Nephron progenitor cell (in vitro differentiated cells): Measurements from ENCODE around the gene NDUFS2.

Source experiments
- DNase-seq: peaks from one replicate; pipeline ENCODE4 v3.0.0; 2021
- H3K27ac Mint-ChIP-seq: 2 replicates; pipeline ENCODE4 v1.8.0; 2021; ENCODE audit warnings: mild to moderate bottlenecking, moderate library complexity, mixed read lengths
- H3K27me3 Mint-ChIP-seq: 2 replicates; pipeline ENCODE4 v1.8.0; 2021; ENCODE audit warnings: mild to moderate bottlenecking, low read depth, mixed read lengths; ENCODE audit not compliant: poor library complexity
- H3K36me3 Mint-ChIP-seq: 2 replicates; pipeline ENCODE4 v1.8.0; 2021; ENCODE audit warnings: low read depth, mixed read lengths
- H3K4me1 Mint-ChIP-seq: 2 replicates; pipeline ENCODE4 v1.8.0; 2021; ENCODE audit warnings: mixed read lengths
- H3K4me3 Mint-ChIP-seq: 2 replicates; pipeline ENCODE4 v1.8.0; 2021; ENCODE audit warnings: mild to moderate bottlenecking, moderate library complexity, mixed read lengths
- H3K9me3 Mint-ChIP-seq: 2 replicates; pipeline ENCODE4 v1.8.0; 2021; ENCODE audit warnings: mild to moderate bottlenecking, moderate library complexity, mixed read lengths
- CTCF ChIP-seq: fragments of 200-600 bp; sonication (generic); IDR thresholded peaks from 2 replicates; pipeline ENCODE4 v1.5.0; 2021; ENCODE audit warnings: antibody characterized with exemption

Gene NDUFS2

GRCh38 chr1:161159087-161159912 is 42.9 kb upstream of the NDUFS2 start, which contains the start of gene USP21:
Gene USP21 (plus strand): TSS chr1:161159500. CDS start chr1:161160641, 1,141 bp downstream.
- peaks cover 58% of the 10 kb centered on the region for H3K36me3 Mint-ChIP-seq
- peaks cover 2% of the 10 kb centered on the region for H3K27me3 Mint-ChIP-seq
- no peaks in the 10 kb centered on the region for H3K9me3 Mint-ChIP-seq
- peaks cover 70% of the 10 kb centered on the region for H3K4me1 Mint-ChIP-seq
- peak within 1 kb of the TSS; percentile 89 for H3K4me3 Mint-ChIP-seq
- peak; percentile 97 for DNase-seq
- no peak for TF ChIP-seq CTCF
- H3K27ac Mint-ChIP-seq = peak within 1 kb of the TSS; percentile 98

- TF ChIP-seq CTCF = no peak
- peak overlapping the region; percentile 89 for H3K4me3 Mint-ChIP-seq
- no peak overlapping the region for H3K27ac Mint-ChIP-seq
- DNase-seq = no peak
- H3K27me3 Mint-ChIP-seq = peaks cover 2% of the 10 kb centered on the region
- H3K9me3 Mint-ChIP-seq = no peaks in the 10 kb centered on the region
- peaks cover 60% of the 10 kb centered on the region for H3K36me3 Mint-ChIP-seq
- peaks cover 69% of the 10 kb centered on the region for H3K4me1 Mint-ChIP-seq
These were observed 42.3 kb upstream of the NDUFS2 start for GRCh38 chr1:161159913-161160243.

GRCh38 chr1:161160671-161161145 is 41.5 kb upstream of the NDUFS2 start:
- Mint-ChIP-seq H3K36me3 (peaks cover 55% of the 10 kb centered on the region), H3K9me3 (no peaks in the 10 kb centered on the region), H3K4me3 (peak overlapping the region; percentile 89), H3K27me3 (peaks cover 2% of the 10 kb centered on the region), H3K4me1 (peaks cover 69% of the 10 kb centered on the region), H3K27ac (peak overlapping the region; percentile 73)
- TF ChIP-seq CTCF = no peak
- no peak for DNase-seq

GRCh38 chr1:161161652-161162051 is 40.5 kb upstream of the NDUFS2 start:
- Mint-ChIP-seq H3K4me1 (peaks cover 72% of the 10 kb centered on the region), H3K27ac (no peak overlapping the region), H3K9me3 (no peaks in the 10 kb centered on the region), H3K27me3 (peaks cover 2% of the 10 kb centered on the region), H3K4me3 (no peak overlapping the region), H3K36me3 (peaks cover 53% of the 10 kb centered on the region)
- TF ChIP-seq CTCF = no peak
- DNase-seq = no peak

GRCh38 chr1:161162052-161162451 is 40.1 kb upstream of the NDUFS2 start:
- Mint-ChIP-seq H3K4me1 (peaks cover 76% of the 10 kb centered on the region), H3K36me3 (peaks cover 50% of the 10 kb centered on the region), H3K27ac (no peak overlapping the region), H3K4me3 (peak overlapping the region; percentile 2), H3K27me3 (peaks cover 2% of the 10 kb centered on the region), H3K9me3 (no peaks in the 10 kb centered on the region)
- no peak for TF ChIP-seq CTCF
- no peak for DNase-seq

- H3K4me3 Mint-ChIP-seq = no peak overlapping the region
- peaks cover 2% of the 10 kb centered on the region for H3K27me3 Mint-ChIP-seq
- H3K4me1 Mint-ChIP-seq = peaks cover 78% of the 10 kb centered on the region
- TF ChIP-seq CTCF = no peak
- no peaks in the 10 kb centered on the region for H3K9me3 Mint-ChIP-seq
- H3K36me3 Mint-ChIP-seq = peaks cover 42% of the 10 kb centered on the region
- no peak for DNase-seq
- H3K27ac Mint-ChIP-seq = no peak overlapping the region
These were observed 39.4 kb upstream of the NDUFS2 start for GRCh38 chr1:161162806-161163205.
